ENCODE results near the gene DYNC1LI2.

DNA sequence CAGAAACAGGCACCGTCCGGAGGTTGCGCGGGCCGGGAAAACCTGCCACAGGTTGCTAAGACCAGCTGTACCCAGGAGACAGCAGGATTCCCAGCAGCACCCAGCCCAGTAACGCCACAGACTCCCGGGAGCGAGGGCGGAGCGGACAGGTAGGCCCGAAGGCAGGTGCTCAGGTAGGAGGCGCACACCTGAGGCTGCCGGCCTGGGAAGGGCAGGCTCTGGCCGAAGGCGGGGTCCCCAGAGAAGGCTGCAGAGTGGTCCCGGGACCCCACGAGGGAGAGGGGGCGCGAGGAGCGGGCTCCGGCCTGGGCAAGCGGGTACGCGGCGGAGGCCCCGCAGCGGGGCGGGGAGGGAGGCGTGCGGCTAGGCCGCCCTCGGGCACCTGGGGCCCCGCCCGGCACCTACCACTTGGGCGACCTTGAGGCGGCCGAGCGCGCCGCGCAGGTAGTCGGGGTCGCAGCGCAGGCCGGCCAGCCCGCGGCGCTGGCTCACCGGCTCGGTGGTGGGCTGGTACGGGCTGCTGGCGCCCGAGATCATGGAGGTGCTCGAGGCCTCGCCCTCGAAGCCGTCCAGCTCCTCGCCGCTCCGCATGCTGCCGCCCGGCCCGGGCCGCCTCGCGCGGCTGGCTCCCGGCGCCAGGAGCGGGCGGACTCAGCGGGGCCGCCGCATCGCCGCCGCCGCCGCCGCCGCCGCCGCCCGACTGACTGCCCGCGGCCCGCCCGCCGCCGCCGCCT, 55.3 kb downstream of the DYNC1LI2 start:
- TF ChIP-seq, protein P1, sequence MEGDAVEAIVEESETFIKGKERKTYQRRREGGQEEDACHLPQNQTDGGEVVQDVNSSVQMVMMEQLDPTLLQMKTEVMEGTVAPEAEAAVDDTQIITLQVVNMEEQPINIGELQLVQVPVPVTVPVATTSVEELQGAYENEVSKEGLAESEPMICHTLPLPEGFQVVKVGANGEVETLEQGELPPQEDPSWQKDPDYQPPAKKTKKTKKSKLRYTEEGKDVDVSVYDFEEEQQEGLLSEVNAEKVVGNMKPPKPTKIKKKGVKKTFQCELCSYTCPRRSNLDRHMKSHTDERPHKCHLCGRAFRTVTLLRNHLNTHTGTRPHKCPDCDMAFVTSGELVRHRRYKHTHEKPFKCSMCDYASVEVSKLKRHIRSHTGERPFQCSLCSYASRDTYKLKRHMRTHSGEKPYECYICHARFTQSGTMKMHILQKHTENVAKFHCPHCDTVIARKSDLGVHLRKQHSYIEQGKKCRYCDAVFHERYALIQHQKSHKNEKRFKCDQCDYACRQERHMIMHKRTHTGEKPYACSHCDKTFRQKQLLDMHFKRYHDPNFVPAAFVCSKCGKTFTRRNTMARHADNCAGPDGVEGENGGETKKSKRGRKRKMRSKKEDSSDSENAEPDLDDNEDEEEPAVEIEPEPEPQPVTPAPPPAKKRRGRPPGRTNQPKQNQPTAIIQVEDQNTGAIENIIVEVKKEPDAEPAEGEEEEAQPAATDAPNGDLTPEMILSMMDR (IDR thresholded peaks at IDR 0.05; ENCODE audit: low read length), result no peak
- TF ChIP-seq EZH2phosphoT487 (IDR thresholded peaks at IDR 0.05; ENCODE audit: low read length), result no peak

All from MM.1S (cell line).